Thyroid gland (tissue), 4 donors: ENCODE results near the gene GRAMD4.

Experiments
- POLR2A ChIP-seq, 2 donors: fragments of 450-650 bp; IDR thresholded peaks; one replicate each; pipeline ENCODE4 v1.6.1; 2017; ENCODE audit warnings: antibody characterized with exemption in 2 of 2, mild to moderate bottlenecking in 2 of 2, moderate library complexity in 1 of 2
- TF ChIP-seq, protein P1 (sequence below), 6 experiments: fragments of 200-600 bp in 3 of 6; fragments of 450-650 bp in 3 of 6; sonication (generic) in 3 of 6; IDR thresholded peaks; one replicate each; pipeline ENCODE4 v1.5.1; 2016 to 2019; ENCODE audit warnings: antibody characterized with exemption in 6 of 6, mild to moderate bottlenecking in 2 of 6, inconsistent platforms in 1 of 6, moderate library complexity in 1 of 6

DNA sequence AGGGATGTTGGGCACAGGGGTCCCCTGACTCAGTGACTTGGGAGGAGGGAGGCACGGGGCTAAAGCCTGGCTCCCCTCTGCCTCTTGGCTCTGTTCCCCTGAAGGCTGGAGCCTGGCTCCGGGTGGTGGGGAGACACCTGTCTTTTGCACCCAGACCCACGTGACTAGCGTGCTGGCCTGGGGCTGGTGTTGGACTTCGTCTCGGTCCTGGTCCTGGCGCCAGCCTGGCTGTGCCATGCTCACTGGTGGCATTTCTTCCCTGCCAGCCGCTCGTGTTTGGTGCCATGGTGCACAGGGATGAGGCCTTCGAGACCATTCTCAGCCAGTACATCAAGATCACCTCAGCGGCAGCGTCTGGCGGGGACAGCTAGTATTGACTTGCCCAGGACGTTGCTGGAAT, 56.7 kb downstream of the GRAMD4 start:
- no peak for TF ChIP-seq POLR2A (IDR thresholded peaks at IDR 0.05)
- TF ChIP-seq, protein P1, sequence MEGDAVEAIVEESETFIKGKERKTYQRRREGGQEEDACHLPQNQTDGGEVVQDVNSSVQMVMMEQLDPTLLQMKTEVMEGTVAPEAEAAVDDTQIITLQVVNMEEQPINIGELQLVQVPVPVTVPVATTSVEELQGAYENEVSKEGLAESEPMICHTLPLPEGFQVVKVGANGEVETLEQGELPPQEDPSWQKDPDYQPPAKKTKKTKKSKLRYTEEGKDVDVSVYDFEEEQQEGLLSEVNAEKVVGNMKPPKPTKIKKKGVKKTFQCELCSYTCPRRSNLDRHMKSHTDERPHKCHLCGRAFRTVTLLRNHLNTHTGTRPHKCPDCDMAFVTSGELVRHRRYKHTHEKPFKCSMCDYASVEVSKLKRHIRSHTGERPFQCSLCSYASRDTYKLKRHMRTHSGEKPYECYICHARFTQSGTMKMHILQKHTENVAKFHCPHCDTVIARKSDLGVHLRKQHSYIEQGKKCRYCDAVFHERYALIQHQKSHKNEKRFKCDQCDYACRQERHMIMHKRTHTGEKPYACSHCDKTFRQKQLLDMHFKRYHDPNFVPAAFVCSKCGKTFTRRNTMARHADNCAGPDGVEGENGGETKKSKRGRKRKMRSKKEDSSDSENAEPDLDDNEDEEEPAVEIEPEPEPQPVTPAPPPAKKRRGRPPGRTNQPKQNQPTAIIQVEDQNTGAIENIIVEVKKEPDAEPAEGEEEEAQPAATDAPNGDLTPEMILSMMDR (IDR thresholded peaks at IDR 0.05) = no peak
